IMR-90 (cell line): ENCODE measurements around the gene FAM234B.

Experiments
- CEBPB ChIP-seq: IDR thresholded peaks from 2 replicates; pipeline ENCODE4 v1.6.1; 2012; ENCODE audit warnings: low read depth, low read length, improper control_type of control experiment
- POLR2A ChIP-seq: IDR thresholded peaks from 2 replicates; pipeline ENCODE4 v1.6.1; 2012; ENCODE audit warnings: mild to moderate bottlenecking, low read depth, low read length
- RCOR1 ChIP-seq: IDR thresholded peaks from 2 replicates; pipeline ENCODE4 v1.6.1; 2012; ENCODE audit warnings: mild to moderate bottlenecking, low read length, improper control_type of control experiment; ENCODE audit not compliant: insufficient replicate concordance
- SMC3 ChIP-seq: fragments of 150-350 bp; IDR thresholded peaks from 2 replicates; pipeline ENCODE4 v1.6.1; 2016; ENCODE audit warnings: low read depth, mild to moderate bottlenecking, antibody characterized with exemption, low read length, moderate library complexity
- TF ChIP-seq, protein P1 (sequence below): conservative IDR thresholded peaks from 2 replicates; pipeline ENCODE4 v1.5.1; 2012; ENCODE audit warnings: mild to moderate bottlenecking, low read depth, low read length, improper control_type of control experiment

DNA sequence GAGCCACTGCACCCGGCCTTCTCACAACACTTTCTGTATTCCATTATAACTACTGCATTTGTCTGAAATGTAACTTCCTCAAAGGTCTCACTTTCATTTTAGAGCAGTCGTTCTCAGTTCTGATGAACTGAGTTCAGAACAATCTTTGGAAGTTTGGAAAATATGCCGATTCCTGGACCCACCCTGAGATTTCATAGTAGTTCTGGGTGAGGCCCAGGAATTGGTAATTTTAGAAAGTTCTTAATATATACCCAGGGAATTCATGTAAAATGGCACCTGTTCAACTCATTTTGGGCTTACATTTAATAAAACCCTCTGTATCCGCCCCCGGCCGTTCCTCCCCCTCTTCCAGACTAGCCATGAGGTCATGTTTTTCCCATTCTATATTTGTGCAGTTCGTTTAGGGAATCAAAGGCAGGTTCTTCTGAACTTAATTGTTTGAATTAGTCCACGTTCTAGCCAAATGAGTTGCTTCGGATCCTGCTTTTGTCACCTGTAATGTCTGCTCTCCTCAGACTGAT, 53.4 kb downstream of the FAM234B start:
- TF ChIP-seq, protein P1, sequence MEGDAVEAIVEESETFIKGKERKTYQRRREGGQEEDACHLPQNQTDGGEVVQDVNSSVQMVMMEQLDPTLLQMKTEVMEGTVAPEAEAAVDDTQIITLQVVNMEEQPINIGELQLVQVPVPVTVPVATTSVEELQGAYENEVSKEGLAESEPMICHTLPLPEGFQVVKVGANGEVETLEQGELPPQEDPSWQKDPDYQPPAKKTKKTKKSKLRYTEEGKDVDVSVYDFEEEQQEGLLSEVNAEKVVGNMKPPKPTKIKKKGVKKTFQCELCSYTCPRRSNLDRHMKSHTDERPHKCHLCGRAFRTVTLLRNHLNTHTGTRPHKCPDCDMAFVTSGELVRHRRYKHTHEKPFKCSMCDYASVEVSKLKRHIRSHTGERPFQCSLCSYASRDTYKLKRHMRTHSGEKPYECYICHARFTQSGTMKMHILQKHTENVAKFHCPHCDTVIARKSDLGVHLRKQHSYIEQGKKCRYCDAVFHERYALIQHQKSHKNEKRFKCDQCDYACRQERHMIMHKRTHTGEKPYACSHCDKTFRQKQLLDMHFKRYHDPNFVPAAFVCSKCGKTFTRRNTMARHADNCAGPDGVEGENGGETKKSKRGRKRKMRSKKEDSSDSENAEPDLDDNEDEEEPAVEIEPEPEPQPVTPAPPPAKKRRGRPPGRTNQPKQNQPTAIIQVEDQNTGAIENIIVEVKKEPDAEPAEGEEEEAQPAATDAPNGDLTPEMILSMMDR: no peak
- TF ChIP-seq RCOR1 (no peak), POLR2A (no peak), CEBPB (no peak), SMC3 (no peak)
